ENCODE results near the gene XPA.

DNA sequence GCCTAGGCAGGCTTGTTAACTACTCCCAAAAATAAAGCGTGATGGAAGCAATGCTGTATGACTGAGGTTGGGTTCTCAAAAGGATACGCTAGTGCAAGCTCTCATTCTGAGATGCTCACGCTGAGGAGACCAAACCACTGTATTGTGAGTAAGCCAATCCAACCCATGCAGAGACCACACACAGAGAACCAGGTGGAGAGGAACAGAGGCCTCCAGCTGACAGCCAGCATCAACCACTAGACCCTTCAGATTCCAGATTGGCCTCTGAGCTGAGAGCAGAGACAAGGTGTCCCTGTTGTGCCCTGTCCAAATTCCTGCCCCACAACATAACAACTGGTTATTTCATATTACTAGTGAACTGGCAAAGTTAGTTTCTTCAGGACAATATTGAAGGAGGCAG is 68.5 kb downstream of the XPA start:
- TF ChIP-seq SAP30 (IDR thresholded peaks at IDR 0.05; ENCODE audit: insufficient read depth, insufficient replicate concordance, low read length) (no peak), HDAC6 (IDR thresholded peaks at IDR 0.05; ENCODE audit: low read depth, low read length) (no peak), YY1 (IDR thresholded peaks at IDR 0.05; ENCODE audit: low read depth, low read length) (no peak), MAX (IDR thresholded peaks at IDR 0.05) (no peak), SP1 (IDR thresholded peaks at IDR 0.05; ENCODE audit: low read depth, low read length) (no peak), RXRA (IDR thresholded peaks at IDR 0.05; ENCODE audit: insufficient read depth, low read depth, low read length) (no peak)
- TF ChIP-seq, protein P1, sequence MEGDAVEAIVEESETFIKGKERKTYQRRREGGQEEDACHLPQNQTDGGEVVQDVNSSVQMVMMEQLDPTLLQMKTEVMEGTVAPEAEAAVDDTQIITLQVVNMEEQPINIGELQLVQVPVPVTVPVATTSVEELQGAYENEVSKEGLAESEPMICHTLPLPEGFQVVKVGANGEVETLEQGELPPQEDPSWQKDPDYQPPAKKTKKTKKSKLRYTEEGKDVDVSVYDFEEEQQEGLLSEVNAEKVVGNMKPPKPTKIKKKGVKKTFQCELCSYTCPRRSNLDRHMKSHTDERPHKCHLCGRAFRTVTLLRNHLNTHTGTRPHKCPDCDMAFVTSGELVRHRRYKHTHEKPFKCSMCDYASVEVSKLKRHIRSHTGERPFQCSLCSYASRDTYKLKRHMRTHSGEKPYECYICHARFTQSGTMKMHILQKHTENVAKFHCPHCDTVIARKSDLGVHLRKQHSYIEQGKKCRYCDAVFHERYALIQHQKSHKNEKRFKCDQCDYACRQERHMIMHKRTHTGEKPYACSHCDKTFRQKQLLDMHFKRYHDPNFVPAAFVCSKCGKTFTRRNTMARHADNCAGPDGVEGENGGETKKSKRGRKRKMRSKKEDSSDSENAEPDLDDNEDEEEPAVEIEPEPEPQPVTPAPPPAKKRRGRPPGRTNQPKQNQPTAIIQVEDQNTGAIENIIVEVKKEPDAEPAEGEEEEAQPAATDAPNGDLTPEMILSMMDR (IDR thresholded peaks at IDR 0.05; ENCODE audit: control extremely low read depth in 1 of 3, insufficient read depth in 1 of 3, low read depth in 1 of 3, low read length in 3 of 3): no peak; a peak in 1 of 4 replicates
